HG03571 (cell line): Measurements from ENCODE around the gene DIAPH3.
"Not testable (repeated sequence)": the region's sequence is repeated elsewhere in the genome, so short reads cannot be mapped to it uniquely, and the experiment has no call there.

Source experiments
- ATAC-seq: cut with Tn5 transposase; IDR thresholded peaks from one replicate; pipeline ENCODE4 v1.9.1; 2021; ENCODE audit not compliant: unreplicated experiment

Gene DIAPH3

GRCh38 chr13:60163478-60164233 is at the start of gene DIAPH3:
Gene DIAPH3, minus strand, starts transcription at chr13:60163928. Its CDS starts 162 bp downstream, at chr13:60163766.
- peak; percentile 100 for ATAC-seq

- ATAC-seq: no peak
Observed at GRCh38 chr13:60213236-60213744, 49.6 kb upstream of the DIAPH3 start.

DNA sequence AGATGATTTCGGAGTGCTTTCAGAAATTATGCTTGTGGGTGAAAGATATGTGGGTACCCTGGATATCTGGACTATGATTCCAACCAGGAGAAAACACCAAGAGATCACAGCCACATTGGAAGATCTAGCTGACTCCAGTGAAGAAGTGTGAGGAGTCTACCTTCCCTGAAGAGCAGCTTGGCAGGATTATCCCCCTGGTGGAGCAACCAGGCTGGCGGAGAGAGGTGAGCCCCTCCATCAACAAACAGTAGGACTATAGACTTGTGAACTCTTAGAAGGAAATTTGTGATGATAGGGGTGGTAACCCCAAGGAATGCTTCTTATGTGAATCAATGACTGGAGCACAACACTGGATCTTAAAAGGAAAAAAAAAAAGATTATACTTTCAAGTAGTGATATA is 47.8 kb upstream of the DIAPH3 start:
- no peak for ATAC-seq

GRCh38 chr13:60210510-60211330 is 47.0 kb upstream of the DIAPH3 start:
- no peak for ATAC-seq

DNA sequence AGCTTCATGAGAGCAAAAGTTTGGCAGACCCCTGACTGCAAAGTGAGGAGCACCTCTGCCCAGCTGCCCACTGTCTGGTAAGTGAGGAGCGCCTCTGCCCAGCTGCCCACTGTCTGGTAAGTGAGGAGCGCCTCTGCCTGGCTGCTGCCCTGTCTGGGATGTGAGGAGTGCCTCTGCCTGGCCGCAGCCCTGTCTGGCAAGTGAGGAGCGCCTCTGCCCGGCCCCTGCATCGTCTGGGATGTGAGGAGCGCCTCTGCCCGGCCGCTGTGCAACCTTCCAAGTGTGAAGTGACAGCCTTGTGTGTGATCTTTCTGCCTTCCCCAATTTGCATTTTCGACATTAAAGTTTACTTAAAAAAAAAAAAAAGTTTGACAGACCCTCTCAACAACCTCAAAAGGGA is 41.8 kb upstream of the DIAPH3 start:
- not testable (repeated sequence) for ATAC-seq

GRCh38 chr13:60201286-60201685 is 37.6 kb upstream of the DIAPH3 start:
- no peak for ATAC-seq

DNA sequence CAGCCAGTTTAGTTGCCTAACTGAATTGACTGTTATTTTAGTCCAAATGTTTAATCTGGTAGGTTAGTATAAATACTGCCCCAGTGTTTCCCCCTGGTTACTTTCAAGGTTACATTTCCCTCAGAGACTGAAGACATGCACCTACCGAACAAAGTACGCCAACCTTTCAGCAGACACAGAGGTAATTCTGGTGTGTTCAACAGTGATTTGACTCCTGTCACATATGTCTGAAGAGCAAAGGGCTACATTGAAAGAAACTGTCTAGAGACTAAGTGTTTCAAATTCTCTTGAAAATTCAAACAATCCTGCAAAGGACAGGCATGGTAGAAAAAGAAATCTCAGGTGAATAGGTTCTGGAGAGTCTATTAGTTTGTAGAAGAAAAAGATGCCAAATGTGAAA is 32.2 kb upstream of the DIAPH3 start:
- not testable (repeated sequence) for ATAC-seq

DNA sequence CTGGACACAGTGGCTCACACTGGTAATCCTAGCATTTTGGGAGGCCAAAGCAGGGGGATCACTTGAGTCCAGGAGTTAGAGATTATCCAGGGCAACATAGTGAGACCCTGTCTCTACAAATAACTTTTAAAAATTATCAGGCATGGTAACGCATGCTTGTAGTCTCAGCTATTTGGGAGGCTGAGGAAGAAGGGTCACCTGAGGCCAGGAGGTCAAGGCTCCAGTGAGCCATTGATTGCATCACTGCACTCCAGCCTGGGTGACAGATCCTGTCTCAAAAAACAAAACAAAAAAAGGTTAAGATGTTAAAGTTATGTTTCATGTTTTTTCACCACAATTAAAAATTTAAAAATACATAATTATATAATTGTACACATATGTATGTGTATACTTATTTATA is 19.2 kb upstream of the DIAPH3 start:
- ATAC-seq: no peak

GRCh38 chr13:60178327-60178726 is 14.6 kb upstream of the DIAPH3 start:
- no peak for ATAC-seq

DNA sequence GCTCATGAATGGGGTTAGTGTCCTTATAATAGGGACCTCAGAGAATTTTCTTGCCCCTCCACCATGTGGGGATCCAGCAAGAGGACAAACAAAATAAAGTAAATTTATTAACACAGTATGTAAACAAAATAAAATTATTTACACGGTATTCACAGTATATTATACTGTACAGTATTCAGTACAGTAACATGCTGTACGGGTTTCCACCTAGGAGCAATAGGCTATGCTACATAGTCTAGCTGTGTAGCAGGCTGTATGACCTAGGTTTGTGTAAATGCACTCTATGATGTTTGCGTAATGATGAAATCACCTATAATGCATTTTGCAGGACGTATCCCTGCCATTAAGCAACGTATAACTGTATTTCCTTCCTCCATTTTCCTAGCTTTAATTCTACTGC is 11.8 kb upstream of the DIAPH3 start:
- no peak for ATAC-seq

GRCh38 chr13:60174113-60174512 is 10.4 kb upstream of the DIAPH3 start:
- no peak for ATAC-seq

- ATAC-seq: no peak
Observed at GRCh38 chr13:60172111-60172510, 8.4 kb upstream of the DIAPH3 start.

DNA sequence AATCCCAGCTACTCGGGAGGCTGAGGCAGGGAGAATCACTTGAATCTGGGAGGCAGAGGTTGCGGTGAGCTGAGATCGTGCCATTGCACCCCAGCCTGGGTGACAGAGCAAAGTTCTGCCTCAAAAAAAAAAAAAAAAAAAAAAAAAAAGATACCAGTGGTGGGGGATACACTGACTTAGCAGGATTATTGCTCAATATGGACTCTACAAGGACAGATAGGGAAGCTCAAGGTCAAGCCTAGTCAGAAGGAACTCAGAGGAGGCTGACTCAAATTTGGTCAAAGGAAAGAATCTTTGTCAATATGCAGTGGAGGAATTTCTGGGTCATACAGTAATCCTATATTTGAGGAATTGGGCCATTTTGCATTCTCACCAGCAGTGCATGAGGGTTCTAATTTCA is 6.7 kb upstream of the DIAPH3 start:
- no peak for ATAC-seq

- no peak for ATAC-seq
Observed at GRCh38 chr13:60169239-60170031, 5.7 kb upstream of the DIAPH3 start.

DNA sequence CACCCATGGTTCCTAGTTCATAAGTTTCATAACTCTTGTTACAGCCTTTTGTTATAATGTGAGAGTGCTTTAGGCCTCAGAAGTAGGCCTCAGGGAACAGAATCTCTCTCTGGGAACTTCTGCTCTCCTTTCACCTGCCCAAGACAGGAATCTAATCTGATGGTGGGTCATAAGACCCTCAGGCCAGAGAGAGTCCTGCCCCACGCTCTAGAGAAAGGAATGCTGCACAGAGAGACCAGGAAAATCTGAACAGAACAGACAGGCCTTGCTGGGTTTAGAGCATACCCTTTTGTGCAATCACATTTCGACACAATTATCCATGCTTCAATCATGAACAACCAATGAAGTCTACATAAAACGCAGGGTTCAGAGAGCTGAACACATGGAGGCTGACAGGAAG is 3.4 kb upstream of the DIAPH3 start:
- ATAC-seq: no peak

DNA sequence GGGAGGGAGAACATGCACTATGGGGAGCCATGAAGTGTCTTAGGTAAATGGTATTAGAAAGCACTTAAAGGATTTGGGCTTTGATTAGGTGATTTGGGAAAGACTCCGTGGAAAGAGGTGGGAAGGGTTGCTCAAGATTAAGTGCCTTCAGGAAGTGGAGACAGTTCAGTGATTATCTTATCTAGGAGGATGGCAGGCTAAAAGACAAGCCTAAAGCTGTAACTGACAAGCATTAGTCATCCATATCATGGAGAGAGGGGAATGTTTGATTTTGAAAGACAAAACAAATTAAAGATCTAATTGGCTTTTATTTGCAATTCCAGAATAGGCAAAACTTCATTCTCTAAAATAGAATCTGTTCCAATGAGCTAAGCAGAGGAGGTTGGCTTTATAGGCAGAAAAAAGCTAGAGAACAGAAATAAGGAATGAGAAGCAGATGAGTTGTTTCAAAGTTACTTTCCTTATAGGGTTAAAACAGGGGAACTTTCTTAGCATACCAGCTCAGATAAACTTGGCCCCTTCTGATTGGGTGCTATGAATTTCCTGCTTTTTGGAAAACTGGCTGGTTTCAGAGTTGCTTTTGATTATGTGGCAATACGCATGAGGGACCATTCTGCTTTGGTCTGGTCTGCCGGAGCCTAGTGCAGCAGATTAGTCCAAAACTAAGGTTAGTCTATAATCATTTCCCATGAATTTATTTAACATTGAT is 1.8 kb upstream of the DIAPH3 start:
- ATAC-seq: no peak

DNA sequence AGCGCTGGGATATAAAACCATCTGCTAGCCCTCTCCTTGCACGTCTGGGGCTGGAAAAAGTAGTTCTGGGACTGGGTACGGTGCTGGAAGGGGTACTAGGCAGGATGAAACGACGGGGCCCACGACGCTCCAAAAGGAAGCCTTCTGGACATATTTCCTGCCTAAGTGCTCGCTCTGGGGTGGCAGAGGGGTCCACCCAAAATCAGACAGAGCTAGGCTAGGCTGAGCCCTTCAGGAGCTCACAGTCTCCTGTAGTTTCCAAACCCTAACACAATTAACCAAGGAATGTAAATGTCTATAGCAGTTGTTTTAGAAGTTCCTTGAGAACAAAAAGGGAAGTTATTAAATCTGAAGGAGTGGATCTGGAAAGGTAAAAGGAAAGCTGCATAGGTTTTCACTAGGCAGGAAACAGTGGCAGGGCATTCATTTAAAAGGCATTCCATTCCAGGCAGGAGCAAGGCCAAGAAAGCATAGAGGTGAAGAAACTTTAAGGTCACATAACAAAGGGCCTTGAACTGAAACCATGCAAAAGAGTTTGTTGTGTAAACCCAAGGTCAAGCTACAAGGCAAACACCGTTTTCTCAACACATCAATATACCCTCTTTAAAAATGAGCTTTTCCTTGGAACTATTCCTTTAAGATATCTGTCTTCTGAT is 634 bp upstream of the DIAPH3 start:
- ATAC-seq: peak; percentile 20

DNA sequence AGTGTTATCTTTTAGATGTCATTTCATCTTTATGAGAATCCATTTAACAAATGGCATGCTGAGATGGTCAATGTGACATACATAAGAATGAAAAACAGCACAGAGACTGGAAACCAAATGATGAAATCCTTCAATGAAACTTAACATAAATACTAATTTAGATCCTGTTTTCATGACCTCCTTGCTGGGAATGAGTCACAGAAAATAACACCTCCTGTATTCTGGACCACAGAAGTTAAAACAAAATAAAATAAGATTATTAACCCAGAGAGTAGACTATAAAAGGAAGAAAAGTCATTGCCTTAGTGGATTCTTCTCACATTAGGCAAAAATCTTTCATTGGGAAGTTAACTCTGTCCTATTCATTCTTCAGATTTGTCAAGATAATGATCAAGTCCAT is 1.6 kb downstream of the DIAPH3 start:
- no peak for ATAC-seq

GRCh38 chr13:60158321-60158801 is 5.4 kb downstream of the DIAPH3 start:
- peak; percentile 57 for ATAC-seq

- ATAC-seq: no peak
Observed at GRCh38 chr13:60155978-60156377, 7.8 kb downstream of the DIAPH3 start.
